Activated CD8-positive, alpha-beta T cell treated with anti-CD3 and anti-CD28 coated beads for 36 hours (primary cell): Measurements from ENCODE around the gene SLC35F3. TPM values are rescaled to one million over a fixed set of nuclear protein-coding genes. Genes with fewer than 3 reads are reported as not detected.

Experiments
- ATAC-seq: fragments of 200-7000 bp; cut with Tn5 transposase; one replicate; pipeline ENCODE4 v1.10.0; 2021; ENCODE audit warnings: mild to moderate bottlenecking, moderate library complexity
- CTCF ChIA-PET: fragments of 350-600 bp; sonication (Branson Sonifier 250); formaldehyde crosslinking; loops from one replicate; lab custom pipeline; 2021; ENCODE audit warnings: antibody characterized with exemption; lab: Charles Lee
- POLR2A ChIA-PET: fragments of 350-600 bp; sonication (Branson Sonifier 250); formaldehyde crosslinking; loops from one replicate; lab custom pipeline; 2021; ENCODE audit warnings: antibody characterized with exemption; lab: Charles Lee
- DNase-seq: peaks from one replicate; pipeline ENCODE4 v3.0.0-alpha.2; 2020
- H3K27ac Mint-ChIP-seq: one replicate; pipeline ENCODE4 v1.8.0; 2021; ENCODE audit warnings: mild to moderate bottlenecking, mixed read lengths
- H3K27me3 Mint-ChIP-seq: one replicate; pipeline ENCODE4 v1.8.0; 2021; ENCODE audit warnings: mixed read lengths
- H3K36me3 Mint-ChIP-seq: one replicate; pipeline ENCODE4 v1.8.0; 2021; ENCODE audit warnings: low read depth, mixed read lengths
- H3K4me1 Mint-ChIP-seq: one replicate; pipeline ENCODE4 v1.8.0; 2021; ENCODE audit warnings: low read depth, mixed read lengths
- H3K4me3 Mint-ChIP-seq: one replicate; pipeline ENCODE4 v1.8.0; 2021; ENCODE audit warnings: mild to moderate bottlenecking, moderate library complexity, mixed read lengths
- H3K9me3 Mint-ChIP-seq: one replicate; pipeline ENCODE4 v1.8.0; 2021; ENCODE audit warnings: mixed read lengths
- intact Hi-C: fragments of 100-400 bp; cut with micrococcal nuclease; formaldehyde crosslinking; loops from one replicate; pipeline ENCODE4 v1.10.0; 2022
- total RNA-seq, 2 experiments: library from RNA; stranded (reverse); gene quantifications; one replicate each; pipeline ENCODE4 v1.2.3, GENCODE V29; 2021
- TF ChIP-seq, protein P1 (sequence below): fragments of 200-600 bp; IDR thresholded peaks from one replicate; pipeline ENCODE4 v1.8.0; 2022; ENCODE audit warnings: antibody characterized with exemption, mild to moderate bottlenecking

The SLC35F3 gene
- total RNA-seq, 2 experiments from 2014 or later = 3.1 to 3.5 TPM

DNA sequence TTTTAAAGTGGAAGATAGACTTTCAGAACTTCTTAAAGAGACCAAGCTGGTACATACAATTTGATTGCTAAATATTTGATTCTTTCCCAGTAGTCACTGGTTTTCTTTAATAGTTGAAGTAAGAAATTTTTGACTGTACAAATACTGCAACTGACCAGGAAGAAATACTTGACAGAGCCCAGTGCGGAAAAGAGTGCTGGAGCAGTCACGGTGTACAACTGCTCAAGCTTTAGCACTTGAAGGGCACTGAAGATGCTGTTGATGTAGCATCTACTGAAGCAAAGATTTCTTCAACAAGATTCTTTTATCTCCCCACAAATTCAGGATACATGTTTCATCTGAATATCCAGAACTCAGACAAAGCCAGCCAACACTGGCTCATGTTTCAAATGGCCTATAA, 41.5 kb downstream of the SLC35F3 start:
- ATAC-seq (no peak), DNase-seq (no peak)
- intact Hi-C loops = no loop called here
- H3K4me3 Mint-ChIP-seq = no peak overlapping the region
- H3K36me3 Mint-ChIP-seq = no peaks in the 10 kb centered on the region
- TF ChIP-seq, protein P1, sequence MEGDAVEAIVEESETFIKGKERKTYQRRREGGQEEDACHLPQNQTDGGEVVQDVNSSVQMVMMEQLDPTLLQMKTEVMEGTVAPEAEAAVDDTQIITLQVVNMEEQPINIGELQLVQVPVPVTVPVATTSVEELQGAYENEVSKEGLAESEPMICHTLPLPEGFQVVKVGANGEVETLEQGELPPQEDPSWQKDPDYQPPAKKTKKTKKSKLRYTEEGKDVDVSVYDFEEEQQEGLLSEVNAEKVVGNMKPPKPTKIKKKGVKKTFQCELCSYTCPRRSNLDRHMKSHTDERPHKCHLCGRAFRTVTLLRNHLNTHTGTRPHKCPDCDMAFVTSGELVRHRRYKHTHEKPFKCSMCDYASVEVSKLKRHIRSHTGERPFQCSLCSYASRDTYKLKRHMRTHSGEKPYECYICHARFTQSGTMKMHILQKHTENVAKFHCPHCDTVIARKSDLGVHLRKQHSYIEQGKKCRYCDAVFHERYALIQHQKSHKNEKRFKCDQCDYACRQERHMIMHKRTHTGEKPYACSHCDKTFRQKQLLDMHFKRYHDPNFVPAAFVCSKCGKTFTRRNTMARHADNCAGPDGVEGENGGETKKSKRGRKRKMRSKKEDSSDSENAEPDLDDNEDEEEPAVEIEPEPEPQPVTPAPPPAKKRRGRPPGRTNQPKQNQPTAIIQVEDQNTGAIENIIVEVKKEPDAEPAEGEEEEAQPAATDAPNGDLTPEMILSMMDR = no peak
- POLR2A ChIA-PET = no interaction called here
- no peaks in the 10 kb centered on the region for H3K27me3 Mint-ChIP-seq
- H3K27ac Mint-ChIP-seq = no peak overlapping the region
- no peaks in the 10 kb centered on the region for H3K9me3 Mint-ChIP-seq
- CTCF ChIA-PET = no interaction called here
- H3K4me1 Mint-ChIP-seq = no peaks in the 10 kb centered on the region

- intact Hi-C loops = no loop called here
- ChIA-PET CTCF (no interaction called here), POLR2A (no interaction called here)
- Mint-ChIP-seq H3K27ac (no peak overlapping the region), H3K9me3 (peaks cover 2% of the 10 kb centered on the region), H3K27me3 (no peaks in the 10 kb centered on the region), H3K4me1 (no peaks in the 10 kb centered on the region), H3K36me3 (no peaks in the 10 kb centered on the region), H3K4me3 (no peak overlapping the region)
- no peak for ATAC-seq
- TF ChIP-seq, protein P1 = no peak
- DNase-seq = no peak
Observed at GRCh38 chr1:233946724-233947123, 42.2 kb downstream of the SLC35F3 start.

- intact Hi-C loops = no loop called here
- ChIA-PET POLR2A (no interaction called here), CTCF (no interaction called here)
- Mint-ChIP-seq H3K4me1 (no peaks in the 10 kb centered on the region), H3K27me3 (no peaks in the 10 kb centered on the region), H3K9me3 (peaks cover 5% of the 10 kb centered on the region), H3K27ac (no peak overlapping the region), H3K36me3 (no peaks in the 10 kb centered on the region), H3K4me3 (no peak overlapping the region)
- TF ChIP-seq, protein P1 = no peak
- no peak for ATAC-seq
- DNase-seq = no peak
Observed at GRCh38 chr1:233951804-233952203, 47.3 kb downstream of the SLC35F3 start.

GRCh38 chr1:233957691-233958090, 53.2 kb downstream of the SLC35F3 start:
- ChIA-PET CTCF (no interaction called here), POLR2A (interaction anchor here (1.0 kb wide), 1 partner anchor 14 kb away, joined by 3 read pairs; no protein-coding TSS in a partner anchor)
- no peaks in the 10 kb centered on the region for H3K4me1 Mint-ChIP-seq
- no peak overlapping the region for H3K4me3 Mint-ChIP-seq
- no peaks in the 10 kb centered on the region for H3K36me3 Mint-ChIP-seq
- no peaks in the 10 kb centered on the region for H3K27me3 Mint-ChIP-seq
- peaks cover 4% of the 10 kb centered on the region for H3K9me3 Mint-ChIP-seq
- H3K27ac Mint-ChIP-seq = no peak overlapping the region
- ATAC-seq = no peak
- TF ChIP-seq, protein P1 = no peak
- intact Hi-C loops = no loop called here
- DNase-seq = no peak

DNA sequence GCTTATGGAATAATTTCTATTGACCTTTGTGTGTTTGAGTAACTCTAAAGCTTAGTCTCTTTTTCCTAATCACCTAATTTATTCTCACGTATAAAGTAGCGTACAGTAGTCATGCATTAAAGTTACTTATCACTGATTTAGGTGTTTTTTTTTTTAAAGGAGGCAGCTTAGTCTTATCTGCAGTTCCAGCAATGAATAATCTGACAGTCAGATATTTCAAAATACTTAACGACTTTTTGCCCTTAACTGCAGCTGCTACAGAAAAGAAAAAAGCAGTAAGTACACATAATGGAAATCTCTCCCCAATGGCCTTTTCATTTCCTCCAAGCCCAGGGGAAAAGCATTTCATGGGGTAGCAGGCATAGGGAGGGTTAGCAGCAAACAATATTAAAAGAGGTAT, 54.6 kb downstream of the SLC35F3 start:
- DNase-seq = no peak
- Mint-ChIP-seq H3K9me3 (peaks cover 4% of the 10 kb centered on the region), H3K4me1 (no peaks in the 10 kb centered on the region), H3K4me3 (no peak overlapping the region), H3K27me3 (no peaks in the 10 kb centered on the region), H3K36me3 (no peaks in the 10 kb centered on the region), H3K27ac (no peak overlapping the region)
- CTCF ChIA-PET = no interaction called here
- TF ChIP-seq, protein P1 = no peak
- no peak for ATAC-seq
- intact Hi-C loops = no loop called here
- POLR2A ChIA-PET = no interaction called here
